Measurements from ENCODE around the gene AFG1L.

- no peak for TF ChIP-seq POLR2A (IDR thresholded peaks at IDR 0.05; ENCODE audit: borderline replicate concordance, extremely low read depth, insufficient read depth, insufficient read length)
- TF ChIP-seq, protein P1, sequence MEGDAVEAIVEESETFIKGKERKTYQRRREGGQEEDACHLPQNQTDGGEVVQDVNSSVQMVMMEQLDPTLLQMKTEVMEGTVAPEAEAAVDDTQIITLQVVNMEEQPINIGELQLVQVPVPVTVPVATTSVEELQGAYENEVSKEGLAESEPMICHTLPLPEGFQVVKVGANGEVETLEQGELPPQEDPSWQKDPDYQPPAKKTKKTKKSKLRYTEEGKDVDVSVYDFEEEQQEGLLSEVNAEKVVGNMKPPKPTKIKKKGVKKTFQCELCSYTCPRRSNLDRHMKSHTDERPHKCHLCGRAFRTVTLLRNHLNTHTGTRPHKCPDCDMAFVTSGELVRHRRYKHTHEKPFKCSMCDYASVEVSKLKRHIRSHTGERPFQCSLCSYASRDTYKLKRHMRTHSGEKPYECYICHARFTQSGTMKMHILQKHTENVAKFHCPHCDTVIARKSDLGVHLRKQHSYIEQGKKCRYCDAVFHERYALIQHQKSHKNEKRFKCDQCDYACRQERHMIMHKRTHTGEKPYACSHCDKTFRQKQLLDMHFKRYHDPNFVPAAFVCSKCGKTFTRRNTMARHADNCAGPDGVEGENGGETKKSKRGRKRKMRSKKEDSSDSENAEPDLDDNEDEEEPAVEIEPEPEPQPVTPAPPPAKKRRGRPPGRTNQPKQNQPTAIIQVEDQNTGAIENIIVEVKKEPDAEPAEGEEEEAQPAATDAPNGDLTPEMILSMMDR (IDR thresholded peaks at IDR 0.05 in 2 of 3, conservative IDR thresholded peaks at IDR 0.05 in 1 of 3; ENCODE audit: borderline replicate concordance in 1 of 3, insufficient read depth in 1 of 3, low read depth in 2 of 3, low read length in 2 of 3) = no peak
- no peak for TF ChIP-seq SP1 (IDR thresholded peaks at IDR 0.05; ENCODE audit: low read depth)
- TF ChIP-seq EZH2 (IDR thresholded peaks at IDR 0.05) = no peak
- TF ChIP-seq CEBPB (IDR thresholded peaks at IDR 0.05; ENCODE audit: low read depth) = no peak
- TF ChIP-seq EZH2phosphoT487 (IDR thresholded peaks at IDR 0.05; ENCODE audit: borderline replicate concordance) = no peak
- no peak for TF ChIP-seq TCF7L2 (IDR thresholded peaks at IDR 0.05; ENCODE audit: borderline replicate concordance, extremely low read depth, insufficient read depth, insufficient read length)
- TF ChIP-seq MAX (IDR thresholded peaks at IDR 0.05) = no peak
Measured at GRCh38 chr6:108507316-108507715, 212.5 kb downstream of the AFG1L start.

All from HCT116 (cell line).